22Rv1 (cell line): Measurements from ENCODE around the gene ITPK1.

ENCODE experiments used
- H3K27ac ChIP-seq: fragments of 450-650 bp; 2 replicates; pipeline ENCODE4 v1.5.1; 2017
- CTCF ChIP-seq: fragments of 450-650 bp; IDR thresholded peaks from 2 replicates; pipeline ENCODE4 v1.5.1; 2017; ENCODE audit warnings: mild to moderate bottlenecking
- ZFX ChIP-seq: fragments of 450-650 bp; IDR thresholded peaks from 2 replicates; pipeline ENCODE4 v1.6.1; 2017; ENCODE audit warnings: antibody characterized with exemption, borderline replicate concordance

The ITPK1 gene

DNA sequence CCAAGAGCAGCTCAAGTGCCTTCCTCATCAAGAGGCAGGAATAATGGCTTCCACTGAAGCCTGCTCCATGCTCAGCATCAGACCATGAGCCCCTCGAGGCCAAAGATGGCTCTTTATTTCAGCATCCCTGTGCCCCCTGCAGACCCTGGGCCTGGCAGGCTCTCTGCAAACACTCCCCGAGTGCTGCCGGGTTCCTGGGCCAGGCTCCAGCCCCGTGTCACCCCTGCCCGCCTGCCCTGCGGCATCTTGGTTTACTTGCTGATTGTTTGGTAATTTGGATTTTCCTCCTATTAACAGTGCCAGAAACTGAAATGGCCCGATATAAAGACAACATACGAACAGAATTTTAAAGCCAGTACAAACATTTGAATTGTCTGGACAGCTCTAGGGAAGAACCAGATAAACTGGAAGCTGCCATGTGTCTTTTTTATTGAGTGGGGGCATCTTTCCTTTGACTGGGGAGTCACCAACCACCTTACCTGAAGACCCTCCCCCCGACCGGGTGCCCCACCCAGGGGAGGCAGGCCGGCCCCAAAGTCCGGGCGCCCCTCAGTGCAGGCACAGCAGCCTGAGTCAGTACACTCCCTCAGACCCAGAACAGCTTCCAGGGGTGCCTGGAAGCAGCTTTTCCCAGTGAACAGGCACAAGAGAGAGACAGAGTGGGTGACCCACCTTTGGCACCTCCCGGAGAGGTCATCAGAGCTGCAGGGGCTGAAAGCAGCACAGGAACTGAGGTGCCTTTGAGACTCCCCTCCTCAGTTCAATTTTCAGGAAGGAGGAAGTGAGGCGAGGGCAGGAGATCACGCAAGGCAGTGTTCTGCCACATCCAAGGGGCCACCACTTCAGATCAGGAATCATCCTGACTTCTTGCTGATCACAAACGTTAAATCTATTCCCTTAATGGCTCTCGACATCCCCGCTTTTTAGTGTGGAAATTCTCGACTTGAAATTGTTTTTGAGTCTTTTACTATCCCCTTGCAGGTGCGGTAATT, 30.6 kb downstream of the ITPK1 start:
- TF ChIP-seq ZFX (no peak), CTCF (no peak)
- H3K27ac ChIP-seq = no peak overlapping the region

DNA sequence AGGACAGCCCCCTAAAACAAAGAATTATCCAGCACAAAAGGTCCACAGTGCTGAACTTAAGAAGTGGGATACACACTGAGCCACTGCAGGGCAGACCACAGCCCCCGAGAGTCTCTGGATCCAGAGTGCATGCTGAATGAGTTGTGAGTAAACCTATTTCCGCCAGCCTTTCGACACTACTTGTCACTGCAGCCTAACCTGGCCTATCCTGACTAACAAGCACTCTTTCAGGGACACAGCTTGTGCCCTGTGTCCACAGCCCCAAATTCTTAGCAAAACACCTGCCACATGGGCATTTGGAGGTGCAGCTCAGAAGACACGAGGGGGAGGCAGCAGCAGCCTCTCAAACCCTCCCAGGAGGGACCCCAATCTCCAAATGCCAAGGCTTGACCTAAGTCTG, 31.3 kb downstream of the ITPK1 start:
- TF ChIP-seq ZFX = no peak
- no peak for TF ChIP-seq CTCF
- H3K27ac ChIP-seq = no peak overlapping the region

DNA sequence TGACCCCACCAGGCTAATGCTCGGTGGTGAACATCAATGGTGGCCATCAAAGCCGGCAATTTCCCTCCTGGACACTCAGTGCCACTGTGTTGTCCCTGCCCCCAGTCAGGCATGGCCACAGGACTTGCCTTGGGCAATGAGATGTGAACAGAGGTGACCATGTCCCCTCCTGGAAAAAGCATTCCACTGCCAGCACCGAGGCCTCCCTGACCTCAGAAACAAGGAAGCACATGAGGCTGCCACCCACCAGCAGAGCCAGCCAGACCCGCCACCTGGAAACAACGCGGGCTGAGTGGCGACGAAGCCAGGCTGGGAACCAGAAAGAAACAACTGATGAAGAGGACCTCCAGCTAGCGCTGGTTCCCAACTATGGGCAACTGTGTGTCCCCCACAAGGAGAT, 31.8 kb downstream of the ITPK1 start:
- TF ChIP-seq CTCF (no peak), ZFX (no peak)
- H3K27ac ChIP-seq = no peak overlapping the region

DNA sequence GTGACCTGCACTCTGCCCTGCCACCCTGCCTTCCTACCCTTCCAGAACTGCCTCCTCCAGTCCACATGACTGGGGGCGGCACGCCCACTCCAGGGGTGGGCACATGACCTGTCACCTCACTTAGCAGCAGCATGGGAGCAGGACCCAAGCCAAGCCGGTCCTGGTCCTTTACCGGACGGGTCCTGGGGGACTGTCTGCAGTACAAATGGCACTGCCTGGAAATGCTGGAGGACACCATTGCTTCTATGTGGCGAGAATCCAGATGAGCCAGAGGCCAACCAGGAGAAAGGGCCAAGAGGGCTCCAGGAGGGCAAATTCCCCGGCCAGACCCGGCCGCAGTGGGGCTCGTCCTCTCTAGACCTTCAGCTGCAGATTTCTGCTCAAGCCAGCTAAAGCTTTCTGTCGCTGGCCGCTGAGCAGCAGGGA, 33.1 kb downstream of the ITPK1 start:
- H3K27ac ChIP-seq = no peak overlapping the region
- TF ChIP-seq ZFX (no peak), CTCF (no peak)

GRCh38 chr14:93081876-93082570, 33.7 kb downstream of the ITPK1 start:
- TF ChIP-seq CTCF (no peak), ZFX (no peak)
- H3K27ac ChIP-seq = no peak overlapping the region

DNA sequence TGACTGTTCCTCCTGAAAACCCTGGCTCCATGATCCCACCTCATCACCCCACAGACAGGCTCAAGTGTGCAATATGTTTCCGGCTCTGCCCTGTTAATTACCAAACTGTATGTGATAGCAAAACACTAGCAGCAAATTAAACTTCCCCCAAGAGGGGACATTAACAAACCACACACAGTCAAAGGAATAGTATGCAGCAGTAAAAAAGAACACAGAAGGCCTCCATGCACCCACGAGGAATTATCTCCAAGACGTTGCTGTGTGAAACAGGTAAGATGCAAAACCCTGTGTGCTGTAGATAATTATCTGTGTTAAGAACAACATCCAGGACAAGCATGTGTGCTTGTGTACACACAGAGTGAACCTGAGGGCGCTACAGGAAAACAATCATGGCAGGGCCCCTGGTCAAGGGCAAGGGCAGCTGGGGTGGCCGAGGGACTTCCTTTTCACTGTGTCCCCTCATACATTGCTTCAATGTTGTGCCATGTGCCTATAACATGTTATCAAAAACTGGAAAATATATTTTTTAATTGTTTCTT, 35.8 kb downstream of the ITPK1 start:
- TF ChIP-seq CTCF = no peak
- TF ChIP-seq ZFX = no peak
- no peak overlapping the region for H3K27ac ChIP-seq
